WERI-Rb-1 (cell line): Measurements from ENCODE around the gene PDZRN4.

Source experiments
- DNase-seq: peaks from one replicate; pipeline ENCODE4 v3.0.0-alpha.2; 2020
- H3K27ac ChIP-seq: fragments of 250-450 bp; sonication (Bioruptor Pico); 2 replicates; pipeline ENCODE4 v1.5.1; 2020; ENCODE audit warnings: mild to moderate bottlenecking, moderate library complexity
- H3K27me3 ChIP-seq: fragments of 250-450 bp; sonication (Bioruptor Pico); 2 replicates; pipeline ENCODE4 v1.5.1; 2021; ENCODE audit warnings: mild to moderate bottlenecking, low read depth, moderate library complexity; ENCODE audit not compliant: insufficient read depth, severe bottlenecking
- H3K36me3 ChIP-seq: fragments of 250-450 bp; sonication (Bioruptor Pico); 2 replicates; pipeline ENCODE4 v1.5.1; 2020; ENCODE audit warnings: mild to moderate bottlenecking, moderate library complexity
- H3K4me3 ChIP-seq: 2 replicates; pipeline ENCODE4 v1.5.1; 2011; ENCODE audit warnings: low read depth, mild to moderate bottlenecking, control low read depth, low read length
- H3K9me3 ChIP-seq: fragments of 250-450 bp; sonication (Bioruptor Pico); 2 replicates; pipeline ENCODE4 v1.5.1; 2021; ENCODE audit warnings: mild to moderate bottlenecking, moderate library complexity; ENCODE audit not compliant: severe bottlenecking
- CTCF ChIP-seq: IDR thresholded peaks from 2 replicates; pipeline ENCODE4 v1.5.1; 2011; ENCODE audit warnings: low read depth, mild to moderate bottlenecking, control low read depth, inconsistent platforms, low read length

Gene PDZRN4

DNA sequence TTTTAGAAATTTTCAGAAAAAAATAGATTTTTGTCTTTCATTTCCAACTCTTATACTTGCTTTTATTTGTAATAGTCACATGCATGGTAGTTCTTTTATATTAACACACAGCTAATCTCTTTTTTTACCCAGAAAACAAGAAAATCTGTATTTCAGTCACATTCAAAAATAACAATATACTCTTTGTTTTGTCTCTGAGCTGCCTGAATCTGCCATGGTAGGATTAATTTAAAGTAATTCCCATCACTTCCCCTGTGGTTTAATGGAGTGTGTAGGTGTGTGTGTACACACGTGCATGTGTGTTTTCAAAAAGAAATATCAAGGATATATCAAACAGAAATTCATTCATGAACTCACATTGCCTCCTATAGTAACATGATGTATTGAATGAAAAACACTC lies 42.6 kb downstream of the PDZRN4 start:
- H3K36me3 ChIP-seq: no peaks in the 10 kb centered on the region
- no peak overlapping the region for H3K27ac ChIP-seq
- H3K4me3 ChIP-seq: no peak overlapping the region
- DNase-seq: no peak
- no peaks in the 10 kb centered on the region for H3K9me3 ChIP-seq
- H3K27me3 ChIP-seq: no peaks in the 10 kb centered on the region
- no peak for TF ChIP-seq CTCF

- no peaks in the 10 kb centered on the region for H3K9me3 ChIP-seq
- no peak overlapping the region for H3K27ac ChIP-seq
- no peaks in the 10 kb centered on the region for H3K36me3 ChIP-seq
- no peak for TF ChIP-seq CTCF
- H3K27me3 ChIP-seq: no peaks in the 10 kb centered on the region
- H3K4me3 ChIP-seq: no peak overlapping the region
- DNase-seq: no peak
These were observed 46.6 kb downstream of the PDZRN4 start for GRCh38 chr12:41234692-41235091.

DNA sequence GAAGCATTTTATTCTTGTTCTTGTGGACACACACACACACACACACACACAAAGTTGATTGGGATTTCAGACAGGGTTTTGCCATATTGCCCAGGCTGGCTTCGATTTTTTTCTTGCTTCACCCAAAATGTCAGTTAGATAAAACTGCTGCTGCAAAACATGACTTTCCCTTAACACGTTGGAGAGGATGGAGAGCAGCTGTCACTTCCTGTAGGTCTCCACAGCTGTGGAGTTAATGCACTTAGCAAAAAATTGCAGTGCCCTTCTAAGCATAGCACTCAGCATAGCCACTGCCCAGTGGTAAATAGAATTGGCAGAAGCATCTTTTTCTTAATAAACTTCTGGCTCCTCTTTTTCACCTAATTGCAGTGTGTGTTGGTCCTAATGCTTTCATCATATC lies 54.5 kb downstream of the PDZRN4 start:
- no peak overlapping the region for H3K4me3 ChIP-seq
- H3K27me3 ChIP-seq: no peaks in the 10 kb centered on the region
- no peaks in the 10 kb centered on the region for H3K9me3 ChIP-seq
- no peak for DNase-seq
- H3K27ac ChIP-seq: no peak overlapping the region
- no peak for TF ChIP-seq CTCF
- no peaks in the 10 kb centered on the region for H3K36me3 ChIP-seq

GRCh38 chr12:41248391-41248790 lies 60.3 kb downstream of the PDZRN4 start:
- Histone ChIP-seq H3K4me3 (no peak overlapping the region), H3K36me3 (no peaks in the 10 kb centered on the region), H3K9me3 (no peaks in the 10 kb centered on the region), H3K27ac (no peak overlapping the region), H3K27me3 (no peaks in the 10 kb centered on the region)
- no peak for DNase-seq
- TF ChIP-seq CTCF: no peak

DNA sequence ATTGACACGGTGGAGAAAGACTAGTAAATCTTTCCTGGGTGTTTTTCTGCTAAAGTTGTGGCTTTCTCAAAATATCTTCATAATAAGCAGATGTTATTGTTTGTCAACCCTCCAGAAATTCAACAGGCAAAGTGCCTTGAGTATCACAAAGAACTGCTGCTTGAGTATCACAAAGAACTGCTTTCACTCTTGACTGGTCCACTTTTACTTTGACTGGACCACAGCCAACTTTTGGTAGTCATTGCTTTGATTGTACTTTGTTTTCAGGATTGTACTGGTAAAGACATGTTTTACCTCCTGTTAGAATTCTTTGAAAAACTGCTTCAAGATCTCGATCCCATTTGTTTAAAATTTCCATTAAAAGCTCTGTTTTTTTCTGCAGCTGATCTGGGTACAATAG lies 62.6 kb downstream of the PDZRN4 start:
- Histone ChIP-seq H3K27ac (no peak overlapping the region), H3K27me3 (no peaks in the 10 kb centered on the region), H3K9me3 (no peaks in the 10 kb centered on the region), H3K4me3 (no peak overlapping the region), H3K36me3 (no peaks in the 10 kb centered on the region)
- DNase-seq: no peak
- no peak for TF ChIP-seq CTCF
